DND-41 (cell line): Measurements from ENCODE around the gene POLA1.

Experiments
- ATAC-seq: fragments of 200-7000 bp; cut with Tn5 transposase; 3 replicates; pipeline ENCODE4 v1.9.1; 2021; ENCODE audit warnings: low read depth; ENCODE audit not compliant: insufficient read depth
- DNase-seq: peaks from one replicate; pipeline ENCODE4 v3.0.0-alpha.2; 2020
- H2AFZ ChIP-seq: 2 replicates; pipeline ENCODE4 v1.6.0; 2012; ENCODE audit warnings: low read depth, low read length
- H3K27ac ChIP-seq: 2 replicates; pipeline ENCODE4 v1.5.1; 2012; ENCODE audit warnings: low read length, inconsistent platforms
- H3K27me3 ChIP-seq: fragments of 200-600 bp; sonication (generic); 2 replicates; pipeline ENCODE4 v1.6.0; 2012; ENCODE audit warnings: low read length, mild to moderate bottlenecking, inconsistent platforms; ENCODE audit not compliant: insufficient read depth, poor library complexity
- H3K36me3 ChIP-seq: 2 replicates; pipeline ENCODE4 v1.5.1; 2012; ENCODE audit warnings: low read length, inconsistent platforms; ENCODE audit not compliant: insufficient read depth
- H3K4me1 ChIP-seq: 2 replicates; pipeline ENCODE4 v1.5.1; 2012; ENCODE audit warnings: mild to moderate bottlenecking, low read length; ENCODE audit not compliant: insufficient read depth
- H3K4me2 ChIP-seq: 2 replicates; pipeline ENCODE4 v1.6.0; 2012; ENCODE audit warnings: mild to moderate bottlenecking, moderate library complexity, low read length, inconsistent platforms; ENCODE audit not compliant: insufficient read depth
- H3K4me3 ChIP-seq, 2 experiments: fragments of 200-600 bp in 1 of 2; shearing (Covaris generic) in 1 of 2; 2 replicates each; pipeline ENCODE4 v1.5.1; 2012 to 2016; ENCODE audit warnings: inconsistent platforms in 2 of 2, low read length in 2 of 2, mild to moderate bottlenecking in 2 of 2, low read depth in 1 of 2, moderate library complexity in 1 of 2
- H3K79me2 ChIP-seq: 2 replicates; pipeline ENCODE4 v1.6.0; 2012; ENCODE audit warnings: low read length, inconsistent platforms; ENCODE audit not compliant: insufficient read depth
- H3K9ac ChIP-seq: 2 replicates; pipeline ENCODE4 v1.6.0; 2012; ENCODE audit warnings: low read depth, mild to moderate bottlenecking, inconsistent platforms, low read length, moderate library complexity
- H3K9me3 ChIP-seq: 2 replicates; pipeline ENCODE4 v1.5.1; 2012; ENCODE audit warnings: low read length, moderate library complexity, mild to moderate bottlenecking, inconsistent platforms; ENCODE audit not compliant: insufficient read depth, severe bottlenecking
- H4K20me1 ChIP-seq: 2 replicates; pipeline ENCODE4 v1.6.0; 2012; ENCODE audit warnings: low read length; ENCODE audit not compliant: insufficient read depth
- CTCF ChIP-seq: IDR thresholded peaks from 2 replicates; pipeline ENCODE4 v1.5.1; 2012; ENCODE audit warnings: borderline replicate concordance, low read length, moderate library complexity, mild to moderate bottlenecking; ENCODE audit not compliant: poor library complexity, severe bottlenecking; ENCODE audit errors: extremely low read depth
- EZH2 ChIP-seq: IDR thresholded peaks from 3 replicates; pipeline ENCODE4 v1.6.1; 2012; ENCODE audit warnings: borderline replicate concordance, low read depth, mild to moderate bottlenecking, moderate library complexity, low read length, inconsistent platforms; ENCODE audit not compliant: severe bottlenecking

Gene POLA1

GRCh38 chrX:24927372-24927771, 233.7 kb downstream of the POLA1 start:
- H3K27ac ChIP-seq = no peak overlapping the region
- H3K9me3 ChIP-seq = no peaks in the 10 kb centered on the region
- no peaks in the 10 kb centered on the region for H3K4me1 ChIP-seq
- no peak overlapping the region for H3K4me3 ChIP-seq
- DNase-seq (no peak), ATAC-seq (no peak)
- no peak overlapping the region for H2AFZ ChIP-seq
- no peak overlapping the region for H3K9ac ChIP-seq
- no peaks in the 10 kb centered on the region for H3K27me3 ChIP-seq
- H3K79me2 ChIP-seq = no peaks in the 10 kb centered on the region
- peaks cover 44% of the 10 kb centered on the region; the same call in 1 of the 2 replicates for H3K36me3 ChIP-seq
- no peak overlapping the region for H3K4me2 ChIP-seq
- H4K20me1 ChIP-seq = no peaks in the 10 kb centered on the region
- no peak for TF ChIP-seq EZH2
- no peak for TF ChIP-seq CTCF

- no peak overlapping the region for H2AFZ ChIP-seq
- H3K9me3 ChIP-seq = no peaks in the 10 kb centered on the region
- H3K4me1 ChIP-seq = no peaks in the 10 kb centered on the region
- no peak for TF ChIP-seq CTCF
- TF ChIP-seq EZH2 = no peak
- H3K4me2 ChIP-seq = no peak overlapping the region
- H4K20me1 ChIP-seq = no peaks in the 10 kb centered on the region
- H3K79me2 ChIP-seq = no peaks in the 10 kb centered on the region
- H3K27me3 ChIP-seq = no peaks in the 10 kb centered on the region
- ATAC-seq = no peak
- no peak overlapping the region for H3K9ac ChIP-seq
- peaks cover 44% of the 10 kb centered on the region; the same call in 1 of the 2 replicates for H3K36me3 ChIP-seq
- no peak overlapping the region for H3K27ac ChIP-seq
- H3K4me3 ChIP-seq = no peak overlapping the region
- DNase-seq = no peak
Measured at GRCh38 chrX:24928114-24928513, 234.4 kb downstream of the POLA1 start.

DNA sequence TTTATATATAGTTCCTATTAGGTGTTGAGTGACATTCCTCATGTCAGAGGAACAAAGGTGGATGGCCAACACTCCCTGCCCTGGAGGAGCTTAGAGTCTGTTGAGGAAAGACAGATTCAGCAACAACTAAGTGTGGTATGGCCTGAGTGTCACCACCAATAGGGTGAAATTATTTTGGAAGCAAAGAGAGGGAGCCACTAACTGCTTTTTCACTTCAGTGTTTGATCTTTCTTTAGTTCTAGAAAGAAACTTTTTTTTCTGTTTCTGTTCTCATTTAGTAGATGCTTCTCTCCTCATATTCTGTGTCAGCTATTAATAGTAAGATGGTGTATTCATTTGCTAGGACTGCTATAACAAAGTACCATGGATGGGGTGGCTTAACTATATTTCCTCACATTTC, 240.6 kb downstream of the POLA1 start:
- Histone ChIP-seq H3K79me2 (no peaks in the 10 kb centered on the region), H2AFZ (no peak overlapping the region), H3K4me3 (no peak overlapping the region), H3K4me1 (no peaks in the 10 kb centered on the region), H4K20me1 (no peaks in the 10 kb centered on the region), H3K27me3 (no peaks in the 10 kb centered on the region), H3K9me3 (no peaks in the 10 kb centered on the region), H3K9ac (no peak overlapping the region), H3K36me3 (peaks cover 24% of the 10 kb centered on the region; the same call in 1 of the 2 replicates), H3K27ac (no peak overlapping the region), H3K4me2 (no peak overlapping the region)
- no peak for DNase-seq
- TF ChIP-seq EZH2 (no peak), CTCF (no peak)
- ATAC-seq = no peak

- H3K79me2 ChIP-seq = no peaks in the 10 kb centered on the region
- no peaks in the 10 kb centered on the region for H3K27me3 ChIP-seq
- H3K4me3 ChIP-seq = no peak overlapping the region
- H3K4me1 ChIP-seq = no peaks in the 10 kb centered on the region
- no peaks in the 10 kb centered on the region for H4K20me1 ChIP-seq
- H3K9me3 ChIP-seq = no peaks in the 10 kb centered on the region
- DNase-seq (no peak), ATAC-seq (no peak)
- no peak overlapping the region for H2AFZ ChIP-seq
- no peak overlapping the region for H3K27ac ChIP-seq
- H3K36me3 ChIP-seq = peaks cover 13% of the 10 kb centered on the region
- no peak overlapping the region for H3K4me2 ChIP-seq
- no peak overlapping the region for H3K9ac ChIP-seq
- TF ChIP-seq EZH2 (no peak), CTCF (no peak)
Measured at GRCh38 chrX:24945009-24945408, 251.3 kb downstream of the POLA1 start.
